Fibroblast of lung (primary cell): ENCODE measurements around the gene DLX4.

Source experiments
- EZH2 ChIP-seq: IDR thresholded peaks from 2 replicates; pipeline ENCODE4 v1.5.1; 2012; ENCODE audit warnings: low read length, control low read depth, mild to moderate bottlenecking; ENCODE audit errors: missing control alignments
- TF ChIP-seq, protein P1 (sequence below), 2 donors: IDR thresholded peaks in 1 of 2; conservative IDR thresholded peaks in 1 of 2; 1 replicate in 1 of 2; 2 replicates in 1 of 2; pipeline ENCODE4 v1.5.1; 2011 to 2012; ENCODE audit warnings: low read length in 2 of 2, control low read depth in 1 of 2, inconsistent platforms in 1 of 2, low read depth in 1 of 2, mild to moderate bottlenecking in 1 of 2

DNA sequence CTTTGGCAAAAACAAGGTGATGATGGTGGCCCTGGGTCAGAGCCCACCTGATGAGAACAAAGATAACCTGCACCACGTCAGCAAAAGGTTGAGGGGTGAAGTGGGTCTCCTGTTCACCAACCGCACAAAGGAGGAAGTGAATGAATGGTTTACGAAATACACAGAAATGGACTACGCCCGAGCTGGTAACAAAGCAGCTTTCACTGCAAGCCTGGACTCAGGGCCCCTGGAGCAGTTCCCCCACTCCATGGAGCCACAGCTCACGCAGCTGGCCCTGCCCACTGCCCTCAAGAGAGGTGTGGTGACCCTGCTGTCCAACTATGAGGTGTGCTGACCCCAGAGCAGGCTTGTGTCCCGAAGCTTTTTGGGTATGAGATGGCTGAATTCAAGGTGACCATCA is 29.7 kb upstream of the DLX4 start:
- TF ChIP-seq, protein P1, sequence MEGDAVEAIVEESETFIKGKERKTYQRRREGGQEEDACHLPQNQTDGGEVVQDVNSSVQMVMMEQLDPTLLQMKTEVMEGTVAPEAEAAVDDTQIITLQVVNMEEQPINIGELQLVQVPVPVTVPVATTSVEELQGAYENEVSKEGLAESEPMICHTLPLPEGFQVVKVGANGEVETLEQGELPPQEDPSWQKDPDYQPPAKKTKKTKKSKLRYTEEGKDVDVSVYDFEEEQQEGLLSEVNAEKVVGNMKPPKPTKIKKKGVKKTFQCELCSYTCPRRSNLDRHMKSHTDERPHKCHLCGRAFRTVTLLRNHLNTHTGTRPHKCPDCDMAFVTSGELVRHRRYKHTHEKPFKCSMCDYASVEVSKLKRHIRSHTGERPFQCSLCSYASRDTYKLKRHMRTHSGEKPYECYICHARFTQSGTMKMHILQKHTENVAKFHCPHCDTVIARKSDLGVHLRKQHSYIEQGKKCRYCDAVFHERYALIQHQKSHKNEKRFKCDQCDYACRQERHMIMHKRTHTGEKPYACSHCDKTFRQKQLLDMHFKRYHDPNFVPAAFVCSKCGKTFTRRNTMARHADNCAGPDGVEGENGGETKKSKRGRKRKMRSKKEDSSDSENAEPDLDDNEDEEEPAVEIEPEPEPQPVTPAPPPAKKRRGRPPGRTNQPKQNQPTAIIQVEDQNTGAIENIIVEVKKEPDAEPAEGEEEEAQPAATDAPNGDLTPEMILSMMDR (conservative IDR thresholded peaks at IDR 0.05 in 1 of 2, IDR thresholded peaks at IDR 0.05 in 1 of 2; ENCODE audit: low read depth in 1 of 2, low read length in 2 of 2): no peak
- TF ChIP-seq EZH2: no peak
